ENCODE data around the gene COMMD1. TPM values are rescaled to one million over a fixed set of nuclear protein-coding genes. Genes with fewer than 3 reads are reported as not detected.
A peak's percentile ranks its signal among the peaks of the same experiment; 100 is the strongest.

COMMD1 gene
- polyA plus RNA-seq, 1 donor from 2014 or later, result 69.1 TPM

- Histone ChIP-seq H4K20me1 (ENCODE audit: insufficient read depth) (no peaks in the 10 kb centered on the region), H2AFZ (ENCODE audit: low read depth, low read length) (no peak overlapping the region), H3K9me3 (ENCODE audit: low read length) (no peaks in the 10 kb centered on the region), H3K9ac (ENCODE audit: low read length) (no peak overlapping the region), H3K27me3 (ENCODE audit: insufficient read depth, low read depth, low read length) (no peaks in the 10 kb centered on the region), H3K27ac (ENCODE audit: low read length) (peak overlapping the region; percentile 73), H3K79me2 (replicated peaks; ENCODE audit: insufficient read depth, low read length) (no peaks in the 10 kb centered on the region), H3K36me3 (ENCODE audit: insufficient read depth, low read length) (no peaks in the 10 kb centered on the region), H3K9me2 (ENCODE audit: insufficient read depth, low read length) (no peaks in the 10 kb centered on the region), H3F3A (ENCODE audit: insufficient read depth, low read length, poor library complexity, severe bottlenecking) (no peaks in the 10 kb centered on the region), H3K4me3 (ENCODE audit: low read length) (no peak overlapping the region), H3K4me2 (ENCODE audit: low read length) (no peak overlapping the region)
- TF ChIP-seq CTCF (IDR thresholded peaks at IDR 0.05; ENCODE audit: poor library complexity, severe bottlenecking), result no peak
- TF ChIP-seq SMC3 (conservative IDR thresholded peaks at IDR 0.05; ENCODE audit: poor library complexity), result no peak
Observed at GRCh38 chr2:62177392-62178049, 272.0 kb downstream of the COMMD1 start.

GRCh38 chr2:62178741-62179271 is 273.3 kb downstream of the COMMD1 start:
- Histone ChIP-seq H3K79me2 (replicated peaks; ENCODE audit: insufficient read depth, low read length) (no peaks in the 10 kb centered on the region), H3K9ac (ENCODE audit: low read length) (no peak overlapping the region), H3K9me3 (ENCODE audit: low read length) (no peaks in the 10 kb centered on the region)

More at GRCh38 chr2:62178741-62179271, 273.3 kb downstream of the COMMD1 start:
- Histone ChIP-seq H4K20me1 (ENCODE audit: insufficient read depth) (no peaks in the 10 kb centered on the region), H3K4me2 (ENCODE audit: low read length) (no peak overlapping the region), H3K27me3 (ENCODE audit: insufficient read depth, low read depth, low read length) (no peaks in the 10 kb centered on the region), H3K27ac (ENCODE audit: low read length) (no peak overlapping the region), H3K9me2 (ENCODE audit: insufficient read depth, low read length) (no peaks in the 10 kb centered on the region), H3K36me3 (ENCODE audit: insufficient read depth, low read length) (no peaks in the 10 kb centered on the region), H3K4me3 (ENCODE audit: low read length) (no peak overlapping the region), H2AFZ (ENCODE audit: low read depth, low read length) (no peak overlapping the region), H3F3A (ENCODE audit: insufficient read depth, low read length, poor library complexity, severe bottlenecking) (no peaks in the 10 kb centered on the region)
- no peak for TF ChIP-seq REST (IDR thresholded peaks at IDR 0.05; ENCODE audit: borderline replicate concordance)
- no peak for TF ChIP-seq EP300 (conservative IDR thresholded peaks at IDR 0.05; ENCODE audit: poor library complexity, severe bottlenecking)
- TF ChIP-seq RAD21 (conservative IDR thresholded peaks at IDR 0.05), result no peak
- no peak for TF ChIP-seq POLR2AphosphoS5 (IDR thresholded peaks at IDR 0.05)
- TF ChIP-seq SMC3 (conservative IDR thresholded peaks at IDR 0.05; ENCODE audit: poor library complexity), result no peak
- no peak for TF ChIP-seq CTCF (IDR thresholded peaks at IDR 0.05; ENCODE audit: poor library complexity, severe bottlenecking)
- TF ChIP-seq EZH2 (IDR thresholded peaks at IDR 0.05; ENCODE audit: borderline replicate concordance, insufficient read depth, low read length, poor library complexity, severe bottlenecking), result no peak
- no peak for TF ChIP-seq TAF1 (IDR thresholded peaks at IDR 0.05; ENCODE audit: low read depth)
- TF ChIP-seq MXI1 (conservative IDR thresholded peaks at IDR 0.05; ENCODE audit: poor library complexity, severe bottlenecking), result no peak
